Suprapubic skin (tissue), 3 donors: Measurements from ENCODE around the gene SLC16A10.
"Not testable (repeated sequence)": the region's sequence is repeated elsewhere in the genome, so short reads cannot be mapped to it uniquely, and the experiment has no call there.

ENCODE experiments used
- POLR2AphosphoS5 ChIP-seq, 3 donors: sonication (generic); formaldehyde crosslinking; IDR thresholded peaks; one replicate each; pipeline ENCODE4 v1.6.1; 2017; ENCODE audit warnings: antibody characterized with exemption in 3 of 3
- TF ChIP-seq, protein P1 (sequence below), 2 donors: fragments of 200-600 bp in 1 of 2; fragments of 450-650 bp in 1 of 2; sonication (generic) in 1 of 2; IDR thresholded peaks; one replicate each; pipeline ENCODE4 v1.5.1; 2016 to 2019; ENCODE audit warnings: antibody characterized with exemption in 2 of 2, mild to moderate bottlenecking in 1 of 2, moderate library complexity in 1 of 2

DNA sequence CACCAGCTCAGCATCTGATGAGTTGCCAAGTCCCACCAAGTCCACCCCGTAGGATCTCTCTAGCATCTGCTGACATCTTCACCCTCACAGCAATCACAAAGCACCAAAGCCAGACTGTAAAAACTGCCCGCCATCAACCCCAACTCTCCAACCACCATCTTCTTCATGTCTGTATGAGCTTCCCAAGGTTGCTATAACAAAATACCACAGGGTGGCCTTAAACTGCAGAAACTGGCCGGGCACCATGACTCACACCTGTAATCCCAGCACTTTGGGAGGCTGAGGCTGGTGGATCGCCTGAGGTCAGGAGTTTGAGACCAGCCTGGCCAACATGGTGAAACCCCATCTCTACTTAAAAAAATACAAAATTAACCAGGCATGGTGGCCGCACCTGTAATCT lies 25.3 kb upstream of the SLC16A10 start:
- not testable (repeated sequence) for TF ChIP-seq POLR2AphosphoS5 (IDR thresholded peaks at IDR 0.05)
- TF ChIP-seq, protein P1, sequence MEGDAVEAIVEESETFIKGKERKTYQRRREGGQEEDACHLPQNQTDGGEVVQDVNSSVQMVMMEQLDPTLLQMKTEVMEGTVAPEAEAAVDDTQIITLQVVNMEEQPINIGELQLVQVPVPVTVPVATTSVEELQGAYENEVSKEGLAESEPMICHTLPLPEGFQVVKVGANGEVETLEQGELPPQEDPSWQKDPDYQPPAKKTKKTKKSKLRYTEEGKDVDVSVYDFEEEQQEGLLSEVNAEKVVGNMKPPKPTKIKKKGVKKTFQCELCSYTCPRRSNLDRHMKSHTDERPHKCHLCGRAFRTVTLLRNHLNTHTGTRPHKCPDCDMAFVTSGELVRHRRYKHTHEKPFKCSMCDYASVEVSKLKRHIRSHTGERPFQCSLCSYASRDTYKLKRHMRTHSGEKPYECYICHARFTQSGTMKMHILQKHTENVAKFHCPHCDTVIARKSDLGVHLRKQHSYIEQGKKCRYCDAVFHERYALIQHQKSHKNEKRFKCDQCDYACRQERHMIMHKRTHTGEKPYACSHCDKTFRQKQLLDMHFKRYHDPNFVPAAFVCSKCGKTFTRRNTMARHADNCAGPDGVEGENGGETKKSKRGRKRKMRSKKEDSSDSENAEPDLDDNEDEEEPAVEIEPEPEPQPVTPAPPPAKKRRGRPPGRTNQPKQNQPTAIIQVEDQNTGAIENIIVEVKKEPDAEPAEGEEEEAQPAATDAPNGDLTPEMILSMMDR (IDR thresholded peaks at IDR 0.05) = not testable (repeated sequence)
